ENCODE data around the gene ABCB10. TPM values are rescaled to one million over a fixed set of nuclear protein-coding genes. Genes with fewer than 3 reads are reported as not detected.
"Not testable (repeated sequence)": the region's sequence is repeated elsewhere in the genome, so short reads cannot be mapped to it uniquely, and the experiment has no call there.

Gene ABCB10
- total RNA-seq, 1 experiment from 2014 or later = 13.8 TPM

- H3K79me1 ChIP-seq (ENCODE audit: insufficient read depth, low read depth, low read length, poor library complexity, severe bottlenecking); H2AFZ ChIP-seq (ENCODE audit: low read length); H4K8ac ChIP-seq (replicated peaks; ENCODE audit: insufficient read length, low read depth, low read length); H3K56ac ChIP-seq (ENCODE audit: insufficient read length, low read depth, low read length); H2BK15ac ChIP-seq (ENCODE audit: low read depth, low read length); H3K27me3 Mint-ChIP-seq (ENCODE audit: low read depth); H4K20me1 ChIP-seq (ENCODE audit: control insufficient read depth, insufficient read depth, insufficient read length); H3K36me3 Mint-ChIP-seq (ENCODE audit: insufficient read depth in 1 of 3, low read depth in 3 of 3); H3K18ac ChIP-seq (ENCODE audit: insufficient read length, low read depth, low read length); H3K23ac ChIP-seq (ENCODE audit: insufficient read length, low read depth, low read length); H3K27ac ChIP-seq (ENCODE audit: insufficient read length, low read depth, low read length); H2BK20ac ChIP-seq (ENCODE audit: low read depth, low read length, poor library complexity, severe bottlenecking); H3K4me2 ChIP-seq (ENCODE audit: insufficient read depth, insufficient read length, low read length); H3K4ac ChIP-seq (ENCODE audit: low read depth, low read length); H3K9me3 ChIP-seq (ENCODE audit: control insufficient read depth, low read depth, low read length); H3K4me3 Mint-ChIP-seq; H4K5ac ChIP-seq (ENCODE audit: insufficient read length, low read depth, low read length); H2BK12ac ChIP-seq (ENCODE audit: insufficient read length, low read depth, low read length); H3K4me1 ChIP-seq (ENCODE audit: insufficient read depth, low read length); H3K9ac ChIP-seq (ENCODE audit: extremely low read depth, insufficient read length, low read length); H3K23me2 ChIP-seq (ENCODE audit: insufficient read length, low read depth, low read length, poor library complexity, severe bottlenecking); H3K14ac ChIP-seq (ENCODE audit: insufficient read depth, low read length); H3K27ac Mint-ChIP-seq; H3T11ph ChIP-seq (ENCODE audit: low read length); DNase-seq; H3K27me3 ChIP-seq (ENCODE audit: insufficient read depth, low read length); H2BK5ac ChIP-seq (ENCODE audit: insufficient read length, low read length); H3K9me3 Mint-ChIP-seq; H4K91ac ChIP-seq (ENCODE audit: insufficient read length, low read depth, low read length); H3K79me2 ChIP-seq (ENCODE audit: insufficient read depth, low read length); H2AK5ac ChIP-seq (ENCODE audit: insufficient read length, low read length); H2BK120ac ChIP-seq (ENCODE audit: low read depth, low read length, poor library complexity, severe bottlenecking): not testable (repeated sequence)
- peaks cover 16 to 18% of the 10 kb centered on the region in 2 experiments for H3K4me1 Mint-ChIP-seq
- WGBS (ENCODE audit: extremely low coverage, insufficient read length, low lambda C conversion rate) = no CpG with 5 or more reads among the region's 2 CpGs
These were observed 47.3 kb downstream of the ABCB10 start for GRCh38 chr1:229511201-229511600.

All from H9 (cell line).